Activated T-cell treated with anti-CD3 and anti-CD28 coated beads for 24 hours (primary cell): ENCODE measurements around the gene C19orf33.

Source experiments
- DNase-seq: peaks from one replicate; pipeline ENCODE4 v3.0.0-alpha.2; 2020; ENCODE audit warnings: low read depth

The C19orf33 gene

DNA sequence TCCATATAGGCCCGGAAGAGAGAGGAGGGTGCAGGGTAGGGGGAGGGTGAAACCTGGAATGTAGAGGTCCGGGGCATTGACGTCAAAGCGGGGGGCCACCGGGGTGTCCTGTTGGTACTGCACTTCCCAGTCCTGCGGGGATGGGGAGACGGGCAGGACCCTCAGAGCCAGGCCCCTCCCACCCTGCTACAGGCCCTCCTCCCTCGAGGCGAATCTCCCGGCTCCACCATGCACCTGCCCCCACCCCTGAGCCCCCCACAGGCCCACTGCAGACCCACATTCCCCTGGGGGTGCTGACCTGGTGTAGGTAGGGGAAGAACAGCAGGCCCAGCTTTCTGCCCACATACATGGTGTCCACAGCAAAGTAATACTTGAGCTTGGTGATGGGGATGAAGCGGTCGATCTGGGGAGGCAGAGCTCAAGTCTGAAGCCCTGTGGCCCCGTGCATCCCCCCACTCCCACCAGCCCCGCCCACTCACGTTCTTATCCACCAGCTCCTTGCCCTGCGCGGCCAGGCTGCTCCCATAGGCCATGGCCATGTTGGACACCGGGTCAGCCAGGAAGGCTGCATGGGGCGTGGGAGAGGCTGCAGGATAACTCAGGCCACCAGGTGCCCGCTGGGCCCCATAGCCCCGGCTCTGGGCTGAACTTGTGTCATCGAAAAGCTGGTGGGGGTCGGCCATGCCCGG lies 5.0 kb downstream of the C19orf33 start:
- no peak for DNase-seq

DNA sequence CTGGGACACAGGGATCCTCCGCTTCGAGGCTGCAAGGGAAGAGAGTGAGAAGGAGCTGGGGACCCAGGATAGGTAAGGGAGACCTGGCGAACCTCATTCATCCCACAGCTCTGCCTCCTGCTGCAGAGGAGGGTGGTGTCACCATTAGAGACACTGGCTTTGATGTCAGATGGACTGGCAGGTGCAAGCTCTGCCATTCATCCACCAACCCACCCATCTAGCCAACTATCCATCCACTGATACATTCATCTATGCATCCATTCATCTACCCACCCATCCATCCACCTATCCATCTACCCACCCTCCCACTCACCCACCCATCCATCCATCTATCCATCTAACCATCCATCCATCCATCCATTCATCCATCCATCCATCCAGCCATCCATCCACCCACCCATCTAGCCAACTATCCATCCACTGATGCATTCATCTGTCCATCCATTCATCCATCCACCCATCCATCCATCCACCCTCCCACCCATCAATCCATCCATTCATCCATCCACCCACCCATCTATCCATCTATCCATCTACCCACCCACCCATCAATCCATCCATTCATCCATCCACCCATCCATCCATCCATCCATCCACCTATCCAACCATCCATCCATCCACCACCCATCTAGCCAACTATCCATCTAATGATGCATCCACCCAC lies 5.7 kb downstream of the C19orf33 start:
- no peak for DNase-seq

- DNase-seq = no peak
Measured at GRCh38 chr19:38310279-38310670, 6.2 kb downstream of the C19orf33 start.

- no peak for DNase-seq
Measured at GRCh38 chr19:38310986-38311385, 6.9 kb downstream of the C19orf33 start.

DNA sequence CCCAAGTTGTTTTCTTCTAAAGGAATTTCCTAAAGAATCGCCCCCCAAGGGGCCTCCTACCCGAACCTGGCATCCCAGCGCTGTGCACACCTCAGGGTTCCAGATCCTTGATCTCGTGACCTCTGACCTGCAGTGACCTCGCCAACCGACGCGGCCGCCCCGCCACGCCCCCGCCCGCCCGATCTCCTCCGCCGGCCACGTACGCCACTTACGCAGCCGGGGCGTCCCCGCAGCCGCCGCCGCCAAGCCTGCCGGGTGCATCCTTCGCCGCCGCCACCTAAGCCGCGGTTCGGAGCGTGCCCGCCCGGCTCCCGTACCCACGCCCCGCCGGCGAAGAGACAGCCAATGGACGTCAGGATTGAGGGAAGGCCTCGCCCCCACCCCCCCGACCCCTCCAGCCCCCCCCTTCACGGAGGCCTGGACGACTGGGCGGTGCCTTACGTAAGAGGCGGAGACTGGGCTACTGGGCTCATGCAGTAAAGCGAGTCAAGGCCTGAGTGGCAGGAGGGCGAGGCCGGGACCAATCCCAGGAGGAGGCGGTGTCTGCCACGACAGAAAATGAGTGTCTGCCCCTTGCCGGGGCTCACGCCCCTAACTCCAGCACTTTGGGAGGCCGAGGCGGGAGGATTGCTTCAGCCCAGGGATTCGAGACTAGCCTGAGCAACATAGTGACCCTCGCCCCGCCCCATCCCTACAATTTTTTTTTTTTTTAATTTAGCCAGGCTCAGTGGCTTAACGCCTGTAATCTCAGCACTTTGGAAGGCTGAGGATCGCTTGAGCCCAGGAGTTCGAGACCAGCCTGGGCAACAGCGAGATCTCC lies 11.8 kb downstream of the C19orf33 start, which contains the start of gene YIF1B:
Gene YIF1B, minus strand, starts transcription at position 291 of the 820 bp plus-strand sequence. Its CDS starts 30 bp downstream, at position 261.
- DNase-seq = peak; percentile 96

DNA sequence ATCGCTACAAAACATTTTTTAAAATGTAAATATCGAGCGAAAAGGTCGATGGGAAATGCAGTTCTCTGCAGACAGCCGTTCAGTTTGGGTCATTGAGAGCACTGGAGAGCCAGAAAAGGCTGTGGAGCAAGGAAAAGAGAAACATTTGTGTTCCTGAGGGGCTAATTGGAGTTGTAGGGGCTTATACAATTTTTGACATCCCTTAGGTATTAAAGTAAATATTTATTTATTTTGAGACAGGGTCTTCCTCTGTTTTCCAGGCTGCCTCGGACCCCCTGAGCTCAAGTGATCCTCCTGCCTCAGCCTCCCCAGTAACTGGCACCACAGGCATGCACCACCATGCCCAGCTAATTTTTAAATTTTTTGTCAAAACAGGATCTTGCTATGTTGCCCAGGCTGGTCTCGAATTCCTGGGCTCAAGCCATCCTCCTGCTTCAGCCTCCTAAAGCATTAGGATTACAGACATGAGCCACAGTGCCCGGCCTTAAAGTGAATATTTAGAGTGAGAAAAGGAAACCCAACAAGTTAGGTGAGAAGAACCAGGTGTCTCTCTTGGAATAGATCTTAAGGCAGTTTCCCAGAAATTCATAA lies 12.5 kb downstream of the C19orf33 start:
- no peak for DNase-seq

DNA sequence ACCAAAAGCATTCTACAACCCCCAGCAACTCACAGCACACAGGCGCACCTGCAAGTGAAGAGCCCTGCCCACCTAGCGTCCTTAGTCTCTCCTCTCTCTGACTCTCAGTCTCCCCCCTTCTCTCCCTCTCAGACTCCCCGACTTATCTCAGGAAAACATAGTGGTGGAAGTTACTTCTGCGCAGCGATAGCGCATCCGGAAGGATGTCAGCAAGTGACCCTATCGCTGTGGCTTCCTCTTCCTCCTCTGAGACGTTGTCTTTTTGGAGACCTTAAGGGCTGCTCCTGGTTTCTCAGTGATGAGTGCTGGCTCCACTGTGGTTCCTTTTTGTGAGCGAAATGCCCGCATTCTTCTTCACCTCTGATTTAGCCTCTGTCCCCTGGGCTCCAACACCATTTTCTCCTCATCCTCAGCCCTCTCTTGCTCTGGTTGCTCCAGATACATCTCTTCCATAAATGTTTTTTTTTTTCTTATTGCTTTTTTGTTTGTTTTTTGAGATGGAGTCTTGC lies 13.1 kb downstream of the C19orf33 start:
- peak; percentile 18 for DNase-seq

DNA sequence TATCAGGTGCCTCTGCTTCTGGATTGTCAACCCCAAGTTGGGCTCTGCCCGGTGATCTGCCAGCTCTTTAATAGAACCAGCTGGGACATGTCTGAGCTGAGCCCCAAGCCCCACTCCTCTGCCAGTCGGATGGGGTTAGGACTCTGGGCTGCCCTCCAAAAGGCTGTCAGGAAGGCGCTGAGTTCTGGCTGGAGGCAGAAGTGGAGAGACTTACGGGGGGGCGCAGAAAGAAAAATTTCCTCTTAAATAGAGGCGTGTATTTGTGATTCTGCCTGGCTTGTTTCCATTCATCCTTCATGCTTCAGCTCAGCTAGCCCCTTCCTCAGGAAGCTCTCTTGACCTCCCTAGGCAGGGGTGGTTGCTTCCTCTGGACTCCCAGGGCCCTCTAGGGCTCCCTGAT lies 14.6 kb downstream of the C19orf33 start:
- DNase-seq = no peak

DNA sequence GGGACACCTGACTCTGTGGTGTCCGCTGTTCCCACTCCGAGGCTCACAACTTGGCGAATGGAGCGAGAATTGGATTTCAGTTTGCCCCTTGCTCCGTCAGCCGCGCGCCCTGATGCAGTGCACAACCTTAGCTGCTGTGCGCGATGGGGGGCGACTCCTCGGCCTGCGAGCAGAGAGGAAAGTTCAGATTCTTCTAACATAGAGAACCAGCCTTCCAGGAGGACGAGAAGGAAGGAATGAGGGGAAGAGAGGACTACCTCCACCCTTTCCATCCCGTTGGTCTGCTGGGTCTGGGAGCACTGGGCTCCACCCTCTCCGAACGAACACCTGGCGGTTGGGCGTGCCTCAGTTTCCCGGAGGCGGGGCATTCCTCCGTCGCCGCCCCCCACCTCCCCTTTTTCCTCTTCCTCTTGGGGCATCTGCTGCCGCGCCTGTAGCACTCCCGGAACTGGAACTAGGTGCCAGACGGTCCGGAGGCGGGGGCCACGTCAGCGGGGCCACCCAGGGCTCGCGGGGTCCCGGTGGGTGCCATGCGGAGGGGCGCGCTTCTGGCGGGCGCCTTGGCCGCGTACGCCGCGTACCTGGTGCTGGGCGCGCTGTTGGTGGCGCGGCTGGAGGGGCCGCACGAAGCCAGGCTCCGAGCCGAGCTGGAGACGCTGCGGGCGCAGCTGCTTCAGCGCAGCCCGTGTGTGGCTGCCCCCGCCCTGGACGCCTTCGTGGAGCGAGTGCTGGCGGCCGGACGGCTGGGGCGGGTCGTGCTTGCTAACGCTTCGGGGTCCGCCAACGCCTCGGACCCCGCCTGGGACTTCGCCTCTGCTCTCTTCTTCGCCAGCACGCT lies 15.6 kb downstream of the C19orf33 start, which contains the start of gene KCNK6:
Gene KCNK6, plus strand, starts transcription at position 425 of the 838 bp plus-strand sequence. Its CDS starts 106 bp downstream, at position 531.
- peak; percentile 48 for DNase-seq

DNA sequence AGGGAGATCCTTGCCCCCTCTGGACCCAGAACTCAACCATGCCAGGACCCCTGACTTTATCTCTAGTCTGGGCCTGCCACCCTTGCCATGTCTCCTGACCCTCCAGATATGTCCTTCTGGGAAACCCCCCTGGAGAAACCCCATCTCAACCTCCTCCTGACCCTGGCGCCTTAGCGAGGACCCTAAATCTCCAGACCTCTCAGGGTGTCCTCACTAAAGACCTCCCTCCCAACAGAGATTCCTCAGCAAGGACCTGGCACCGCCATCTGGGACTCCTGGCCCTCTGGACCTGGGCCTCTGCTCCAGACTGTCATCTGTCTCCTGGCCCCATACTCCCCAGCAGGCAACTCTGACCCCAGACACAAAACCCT lies 16.9 kb downstream of the C19orf33 start:
- DNase-seq = no peak

- no peak for DNase-seq
Measured at GRCh38 chr19:38321646-38322196, 17.7 kb downstream of the C19orf33 start.

GRCh38 chr19:38323291-38323690 lies 19.2 kb downstream of the C19orf33 start:
- DNase-seq = no peak

GRCh38 chr19:38324431-38324830 lies 20.4 kb downstream of the C19orf33 start:
- DNase-seq = no peak

GRCh38 chr19:38326591-38326990 lies 22.5 kb downstream of the C19orf33 start:
- DNase-seq = no peak

GRCh38 chr19:38329651-38330050 lies 25.6 kb downstream of the C19orf33 start:
- no peak for DNase-seq

DNA sequence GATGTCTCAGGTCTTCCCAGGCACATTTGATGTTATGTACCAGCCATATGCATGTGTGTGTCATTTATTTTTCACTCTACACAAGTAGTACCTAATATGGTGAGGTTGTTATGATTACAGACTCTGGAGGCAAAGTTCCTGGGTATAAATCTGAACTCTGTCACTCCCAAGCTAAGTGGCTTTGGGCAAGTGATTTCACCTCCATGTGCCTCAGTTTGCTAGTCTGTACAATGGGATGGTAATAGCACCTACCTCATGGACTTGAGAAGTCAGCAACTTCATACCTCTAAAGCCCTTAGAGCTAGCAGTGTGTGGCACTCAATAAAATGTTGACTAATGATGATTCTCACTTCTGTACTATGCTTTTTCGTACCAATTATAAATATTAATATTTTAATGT lies 27.7 kb downstream of the C19orf33 start:
- no peak for DNase-seq

- no peak for DNase-seq
Measured at GRCh38 chr19:38333245-38333644, 29.2 kb downstream of the C19orf33 start.

GRCh38 chr19:38335949-38336637 lies 32.0 kb downstream of the C19orf33 start:
- peak; percentile 95 for DNase-seq

DNA sequence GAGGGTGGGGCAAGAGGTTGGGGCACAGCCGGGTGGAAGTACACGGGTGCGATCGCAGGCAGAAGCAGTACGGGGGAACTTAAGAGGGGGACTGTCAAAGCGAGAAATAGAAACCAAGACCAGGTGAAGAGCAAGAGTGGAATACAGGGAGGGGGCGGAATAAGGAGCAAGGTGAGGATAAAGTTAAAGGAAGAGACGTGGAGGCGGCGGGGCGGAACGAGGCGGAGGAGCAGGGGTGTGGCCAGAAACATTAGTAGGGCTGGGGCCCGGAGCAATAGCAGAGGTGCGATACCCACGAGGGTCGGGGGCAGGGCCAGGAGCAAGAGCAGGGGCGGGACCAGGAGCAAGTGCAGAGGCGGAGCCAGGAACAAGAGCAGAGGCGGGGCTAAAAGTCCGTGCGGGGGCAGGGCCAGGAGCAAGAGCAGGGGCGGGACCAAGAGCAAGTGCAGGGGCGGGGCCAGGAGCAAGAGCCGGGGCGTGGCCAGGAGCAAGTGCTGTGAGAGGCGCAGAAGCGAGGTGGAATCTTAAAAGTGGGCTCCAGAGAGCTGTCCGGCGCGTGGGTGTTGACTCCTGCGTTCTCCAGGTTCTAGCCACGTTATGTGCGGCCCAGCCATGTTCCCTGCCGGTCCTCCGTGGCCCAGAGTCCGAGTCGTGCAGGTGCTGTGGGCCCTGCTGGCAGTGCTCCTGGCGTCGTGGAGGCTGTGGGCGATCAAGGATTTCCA lies 32.7 kb downstream of the C19orf33 start:
- DNase-seq = peak; percentile 93

DNA sequence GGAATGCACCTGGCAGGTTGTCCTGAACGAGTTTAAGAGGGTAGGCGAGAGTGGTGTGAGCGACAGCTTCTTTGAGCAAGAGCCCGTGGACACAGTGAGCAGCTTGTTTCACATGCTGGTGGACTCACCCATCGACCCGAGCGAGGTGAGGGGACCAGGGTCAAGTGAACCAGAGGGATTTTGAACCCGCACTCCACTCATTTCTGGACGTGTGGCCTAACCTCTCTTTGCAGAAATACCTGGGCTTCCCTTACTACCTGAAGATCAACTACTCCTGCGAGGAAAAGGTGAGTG lies 33.3 kb downstream of the C19orf33 start:
- no peak for DNase-seq
